ENCODE data around the gene NRDC. TPM values are rescaled to one million over a fixed set of nuclear protein-coding genes. Genes with fewer than 3 reads are reported as not detected.

NRDC gene
- total RNA-seq, 1 experiment from 2014 or later: 182 TPM

- POLR2A ChIA-PET: no interaction called here
- Histone ChIP-seq H3K9me2 (ENCODE audit: insufficient read depth) (no peaks in the 10 kb centered on the region), H3K4me2 (ENCODE audit: low read length) (no peak overlapping the region), H3K4me1 (ENCODE audit: control insufficient read depth in 1 of 2, insufficient read depth in 2 of 2, low read length in 2 of 2) (no peaks in the 10 kb centered on the region), H3K27ac (ENCODE audit: low read depth, low read length) (no peak overlapping the region), H4K20me1 (ENCODE audit: insufficient read depth) (no peaks in the 10 kb centered on the region), H3K36me3 (ENCODE audit: control insufficient read depth in 1 of 2, insufficient read depth in 2 of 2, low read length in 2 of 2) (peaks cover 2% of the 10 kb centered on the region in 2 experiments; a peak in 1 of 4 replicates), H3K79me2 (ENCODE audit: insufficient read depth, low read length) (no peaks in the 10 kb centered on the region), H3K27me3 (ENCODE audit: insufficient read depth, low read length) (no peaks in the 10 kb centered on the region), H3K9me3 (ENCODE audit: control insufficient read depth in 1 of 2, insufficient read depth in 1 of 2, low read depth in 1 of 2, low read length in 2 of 2) (no peaks in the 10 kb centered on the region), H3K9ac (ENCODE audit: low read length) (no peak overlapping the region), H3K4me3 (replicated peaks in 1 of 2; ENCODE audit: low read depth in 1 of 2, low read length in 2 of 2) (no peak overlapping the region), H2AFZ (ENCODE audit: low read depth, low read length, poor library complexity, severe bottlenecking) (no peak overlapping the region)
- no TSS peak for BruUV-seq (replicated peaks)
- CTCF ChIA-PET: interaction anchor here (1.3 kb wide), 1 partner anchor 8 kb away, joined by 5 read pairs; no protein-coding TSS in a partner anchor
- intact Hi-C loops (cut with micrococcal nuclease): no loop called here
- ATAC-seq (no peak), DNase-seq (ENCODE audit: low read depth, low spot score) (no peak)
- TF ChIP-seq POLR2AphosphoS5 (IDR thresholded peaks at IDR 0.05; ENCODE audit: low read depth, low read length): no peak
- RAD21 ChIA-PET (ENCODE audit: low non-redundant PET in 1 of 2, low total read pairs in 2 of 2, uncharacterized antibody in 2 of 2, unreplicated experiment in 2 of 2): no interaction called here
These were observed 117.2 kb downstream of the NRDC start for GRCh38 chr1:51761351-51761750.

GRCh38 chr1:51760872-51761271 lies 117.7 kb downstream of the NRDC start:
- Histone ChIP-seq H3K27ac (ENCODE audit: low read depth, low read length) (no peak overlapping the region), H3K9me3 (ENCODE audit: control insufficient read depth in 1 of 2, insufficient read depth in 1 of 2, low read depth in 1 of 2, low read length in 2 of 2) (no peaks in the 10 kb centered on the region), H3K27me3 (ENCODE audit: insufficient read depth, low read length) (no peaks in the 10 kb centered on the region), H3K79me2 (ENCODE audit: insufficient read depth, low read length) (no peaks in the 10 kb centered on the region), H4K20me1 (ENCODE audit: insufficient read depth) (no peaks in the 10 kb centered on the region), H3K9ac (ENCODE audit: low read length) (no peak overlapping the region), H3K4me1 (ENCODE audit: control insufficient read depth in 1 of 2, insufficient read depth in 2 of 2, low read length in 2 of 2) (no peaks in the 10 kb centered on the region), H2AFZ (ENCODE audit: low read depth, low read length, poor library complexity, severe bottlenecking) (no peak overlapping the region), H3K36me3 (ENCODE audit: control insufficient read depth in 1 of 2, insufficient read depth in 2 of 2, low read length in 2 of 2) (peaks cover 0 to 1% of the 10 kb centered on the region in 2 experiments; a peak in 1 of 4 replicates), H3K9me2 (ENCODE audit: insufficient read depth) (no peaks in the 10 kb centered on the region), H3K4me3 (replicated peaks in 1 of 2; ENCODE audit: low read depth in 1 of 2, low read length in 2 of 2) (no peak overlapping the region), H3K4me2 (ENCODE audit: low read length) (no peak overlapping the region)
- intact Hi-C loops (cut with micrococcal nuclease): no loop called here
- POLR2A ChIA-PET: no interaction called here
- CTCF ChIA-PET: interaction anchor here (1.3 kb wide), 1 partner anchor 8 kb away, joined by 5 read pairs; no protein-coding TSS in a partner anchor
- BruUV-seq (replicated peaks): no TSS peak
- no peak for TF ChIP-seq CBX3 (IDR thresholded peaks at IDR 0.05; ENCODE audit: low read depth)
- TF ChIP-seq EZH2 (IDR thresholded peaks at IDR 0.05): no peak
- no peak for TF ChIP-seq ELF1 (IDR thresholded peaks at IDR 0.05; ENCODE audit: borderline replicate concordance, low read depth)
- TF ChIP-seq TCF7L2 (IDR thresholded peaks at IDR 0.05; ENCODE audit: borderline replicate concordance, extremely low read depth, insufficient read depth, insufficient read length): no peak
- no peak for TF ChIP-seq REST (IDR thresholded peaks at IDR 0.05; ENCODE audit: low read depth)
- DNase-seq (ENCODE audit: low read depth, low spot score) (no peak), ATAC-seq (no peak)
- RAD21 ChIA-PET (ENCODE audit: low non-redundant PET in 1 of 2, low total read pairs in 2 of 2, uncharacterized antibody in 2 of 2, unreplicated experiment in 2 of 2): no interaction called here
